Stimulated activated CD4-positive, alpha-beta T cell treated with anti-CD3 and anti-CD28 coated beads, Interleukin-2, amount 100 ng/mL, for 48 hours (primary cell): ENCODE measurements around the gene CIAO2A.
"Not testable (repeated sequence)": the region's sequence is repeated elsewhere in the genome, so short reads cannot be mapped to it uniquely, and the experiment has no call there.

Experiments
- DNase-seq, 2 donors: peaks; one replicate each; pipeline ENCODE4 v3.0.0-alpha.2; 2020

CIAO2A gene

GRCh38 chr15:64111679-64112050, 18.0 kb upstream of the CIAO2A start:
- no peak for DNase-seq

DNA sequence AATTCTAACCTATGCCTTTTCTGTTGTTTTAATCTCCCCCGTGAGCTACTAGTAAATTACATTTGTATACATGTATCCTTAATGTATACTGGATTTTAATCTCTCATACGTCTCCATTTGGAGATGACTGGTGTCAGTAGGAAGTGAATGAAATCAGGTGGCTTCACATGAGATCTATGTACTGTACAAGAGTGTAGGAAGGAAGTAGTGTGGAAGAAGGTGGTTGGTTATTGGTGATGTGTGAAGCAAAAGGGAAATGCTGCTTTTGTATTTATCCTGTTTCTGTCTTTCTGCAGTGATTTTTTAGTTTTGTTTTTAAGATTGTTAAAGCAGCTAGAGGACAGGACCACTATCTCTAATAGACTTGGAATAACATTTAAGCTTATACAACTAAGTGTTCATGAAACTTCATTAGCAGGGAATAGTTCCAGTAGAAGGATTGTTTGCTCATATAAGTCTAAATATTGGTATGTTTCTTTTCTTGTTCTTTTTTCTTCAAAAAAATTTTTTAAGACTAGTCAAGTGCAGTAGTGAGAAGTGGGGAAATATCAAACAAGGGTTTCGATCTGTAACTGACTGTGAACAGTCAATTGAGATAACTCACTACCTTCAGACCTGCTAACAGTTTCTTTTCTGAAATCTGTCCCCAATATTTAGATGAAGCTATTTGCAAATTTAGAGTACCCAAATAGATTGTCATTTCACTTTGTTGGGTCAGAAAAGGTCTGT, 17.5 kb upstream of the CIAO2A start:
- DNase-seq = no peak

DNA sequence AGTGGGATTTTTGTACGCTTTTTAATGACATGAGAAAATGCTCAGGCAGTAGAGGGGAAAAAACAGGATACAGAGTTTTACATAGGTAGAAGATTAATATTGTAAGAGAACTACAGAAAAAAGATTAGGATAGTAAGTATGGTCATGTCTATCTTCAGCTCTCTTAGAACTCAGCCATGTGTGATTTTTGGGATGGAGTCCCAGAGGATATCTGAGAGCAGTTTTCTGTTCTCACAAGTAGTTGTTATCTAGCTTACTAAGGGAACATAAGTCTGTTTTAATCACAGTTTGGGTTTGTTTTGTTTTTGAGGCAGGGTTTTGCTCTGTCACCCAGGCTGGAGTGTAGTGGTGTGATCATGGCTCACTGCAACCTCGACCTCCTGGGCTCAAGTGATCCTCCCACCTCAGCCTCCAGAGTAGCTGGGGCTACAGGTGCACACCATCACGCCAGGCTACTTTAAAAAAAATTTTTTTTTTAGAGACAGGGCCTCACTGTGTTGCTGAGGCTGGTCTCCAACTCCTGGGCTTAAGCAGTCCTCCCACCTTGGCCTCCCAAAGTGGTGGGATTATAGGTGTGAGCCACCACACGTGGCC, 16.6 kb upstream of the CIAO2A start:
- DNase-seq = not testable (repeated sequence)

- no peak for DNase-seq
Observed at GRCh38 chr15:64107337-64107736, 13.7 kb upstream of the CIAO2A start.

DNA sequence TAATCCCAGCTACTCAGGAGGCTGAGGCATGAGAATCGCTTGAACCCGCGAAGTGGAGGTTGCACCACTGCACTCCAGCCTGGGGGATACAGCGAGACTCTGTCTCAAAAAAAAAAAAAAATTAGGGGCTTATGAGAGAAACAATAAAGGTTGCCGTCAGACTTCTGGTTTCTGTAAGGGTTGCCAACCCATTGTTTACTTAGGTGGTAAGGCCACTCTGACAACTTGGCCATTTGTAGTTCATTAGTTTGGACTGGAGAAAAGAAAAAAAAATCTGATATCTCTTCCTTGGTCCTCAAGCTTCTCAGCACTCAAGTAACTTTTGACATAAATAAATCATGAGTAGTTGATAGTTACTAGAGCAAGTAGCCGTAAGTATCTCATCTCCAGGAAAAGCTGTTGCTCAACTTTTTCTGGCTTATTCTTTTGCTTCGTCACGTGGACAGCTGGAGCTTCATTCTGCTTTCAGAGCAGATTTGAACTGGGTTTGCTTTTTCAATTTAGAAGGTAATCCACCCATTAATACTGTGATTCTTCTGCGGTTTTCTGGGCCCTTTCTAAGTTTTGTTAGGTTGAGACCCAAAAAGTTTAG, 11.6 kb upstream of the CIAO2A start:
- no peak for DNase-seq

DNA sequence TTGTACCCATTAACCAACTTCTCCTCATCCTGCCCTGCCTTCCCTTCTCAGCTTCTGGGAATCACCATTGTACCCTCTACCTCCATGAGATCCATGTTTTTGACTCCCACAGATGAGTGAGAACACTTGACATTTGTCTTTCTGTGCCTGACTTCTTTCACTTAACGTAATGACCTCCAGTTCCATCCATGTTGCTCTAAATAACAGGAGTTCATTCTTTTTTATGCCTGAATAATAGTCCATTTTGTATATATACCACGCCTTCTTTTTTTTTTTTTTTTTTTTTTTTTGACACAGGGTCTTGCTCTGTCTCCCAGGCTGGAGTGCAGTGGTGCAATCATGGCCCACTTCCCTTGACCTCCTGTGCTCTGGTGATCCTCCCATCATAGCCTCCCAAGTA, 8.9 kb upstream of the CIAO2A start:
- DNase-seq = no peak

DNA sequence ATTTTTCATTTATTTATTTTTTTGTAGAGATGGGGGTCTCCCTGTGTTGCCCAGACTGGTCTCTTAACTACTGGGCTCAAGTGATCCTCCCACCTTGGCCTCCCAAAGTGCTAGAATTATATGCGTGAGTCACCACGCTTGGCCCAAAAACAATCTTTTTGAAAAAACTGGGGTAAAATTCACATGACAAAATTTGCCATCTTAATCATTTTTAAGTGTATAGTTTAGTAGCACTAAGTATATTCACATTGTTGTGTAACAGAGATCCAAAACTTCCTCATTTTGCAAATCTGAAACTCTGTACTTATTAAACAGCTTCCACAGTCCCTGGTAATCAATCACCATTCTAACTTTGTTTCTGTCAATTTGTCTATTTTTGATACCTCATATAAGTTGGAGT, 7.3 kb upstream of the CIAO2A start:
- no peak for DNase-seq

- no peak for DNase-seq
Observed at GRCh38 chr15:64099379-64099778, 5.7 kb upstream of the CIAO2A start.

DNA sequence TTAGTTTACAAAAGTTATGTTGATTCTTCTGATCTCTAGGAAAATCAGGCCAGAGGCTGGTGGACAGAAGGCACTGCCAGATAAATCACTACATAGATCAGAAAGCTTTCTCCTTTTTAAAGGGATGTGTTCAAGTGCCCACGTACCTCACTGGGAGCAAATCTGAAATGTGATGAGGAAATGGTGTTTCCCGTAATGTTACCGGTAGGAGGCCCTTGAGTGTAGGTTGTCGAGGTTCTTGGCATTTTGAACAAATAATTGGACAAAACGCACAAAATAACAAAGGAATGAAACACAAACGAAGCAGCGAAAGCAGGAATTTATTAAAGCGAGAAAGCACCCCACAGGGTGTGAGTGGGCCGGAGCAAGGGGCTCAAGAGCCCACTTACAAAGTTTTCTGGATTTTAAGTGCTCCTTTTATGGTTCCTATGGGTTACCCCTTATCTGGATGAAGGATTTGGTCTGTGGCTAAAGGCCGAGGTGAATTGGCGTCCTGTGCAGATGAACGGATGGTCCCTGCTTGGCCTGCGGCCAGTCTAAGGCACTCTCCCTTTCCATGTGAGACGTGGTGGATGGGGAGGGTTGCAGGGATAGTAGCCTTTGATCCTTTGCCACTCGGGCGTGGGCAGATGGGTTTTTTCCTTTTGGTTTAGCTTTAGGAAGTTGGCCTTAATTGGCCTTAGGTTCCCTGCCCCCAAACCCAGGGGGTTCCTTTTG, 3.2 kb upstream of the CIAO2A start:
- no peak for DNase-seq

DNA sequence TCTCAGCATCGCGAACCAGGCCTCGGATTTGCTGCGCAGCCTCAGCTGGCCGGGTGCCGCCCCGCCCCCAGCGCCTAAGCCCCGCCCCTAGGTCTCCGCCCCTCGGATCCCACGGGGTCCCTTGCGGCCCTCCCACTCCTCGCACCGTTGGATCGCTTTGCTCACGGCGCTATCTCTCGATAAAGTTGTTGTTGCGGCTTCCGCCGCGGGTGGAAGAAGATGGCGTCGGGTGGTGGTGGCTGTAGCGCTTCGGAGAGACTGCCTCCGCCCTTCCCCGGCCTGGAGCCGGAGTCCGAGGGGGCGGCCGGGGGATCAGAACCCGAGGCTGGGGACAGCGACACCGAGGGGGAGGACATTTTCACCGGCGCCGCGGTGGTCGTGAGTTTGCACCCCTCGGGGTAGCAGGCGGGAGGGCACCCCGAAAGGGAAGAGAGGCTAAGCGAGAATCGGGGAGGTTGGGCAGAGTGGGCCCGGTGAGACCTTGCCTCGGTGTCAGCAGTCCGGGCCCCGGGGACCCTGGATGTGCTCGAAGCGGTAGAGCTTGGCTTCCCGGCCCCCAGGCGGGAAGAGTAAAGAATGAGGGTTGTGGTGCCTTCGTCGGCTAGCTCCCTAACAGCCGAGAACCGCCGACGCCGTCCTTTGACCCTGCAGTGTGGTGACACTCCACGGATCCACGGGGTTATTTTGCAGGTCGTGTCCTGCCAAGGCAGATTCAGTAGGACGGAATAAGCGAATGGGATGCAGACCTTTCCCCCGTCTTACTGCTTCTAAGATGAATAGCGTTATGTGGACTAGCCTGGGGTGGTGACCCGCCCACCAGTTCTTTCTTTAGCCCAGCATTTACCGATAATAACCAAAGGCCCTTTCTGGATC, 2.4 kb upstream of the CIAO2A start, which contains the start of gene SNX1:
TSS of gene SNX1 (plus strand) at position 188 of the 873 bp plus-strand sequence. CDS start at position 220, 32 bp downstream.
- peak; percentile 91 to 96 for DNase-seq

DNA sequence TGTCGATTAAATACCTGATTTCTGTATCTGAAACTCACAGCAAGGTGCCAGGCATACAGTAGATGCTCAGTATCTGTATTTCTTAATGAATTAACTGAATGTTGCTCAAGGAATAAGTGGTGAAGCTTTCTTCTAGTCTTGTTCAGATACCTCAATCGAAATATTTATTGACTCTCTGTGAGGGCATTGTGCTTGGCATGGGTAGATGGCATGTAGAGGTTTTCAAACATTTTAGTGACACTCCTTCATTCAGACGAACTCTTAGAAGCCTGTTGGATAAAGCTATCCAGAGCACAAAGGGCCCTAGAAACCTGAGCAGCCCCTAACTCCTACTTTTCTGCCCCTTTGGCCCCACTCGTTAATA, 1.8 kb upstream of the CIAO2A start:
- no peak for DNase-seq

GRCh38 chr15:64092864-64093626, 593 bp downstream of the CIAO2A start:
- peak; percentile 20 to 36 for DNase-seq

GRCh38 chr15:64092075-64092820, 1.4 kb downstream of the CIAO2A start:
- DNase-seq = no peak

GRCh38 chr15:64090527-64090926, 3.1 kb downstream of the CIAO2A start:
- no peak for DNase-seq

GRCh38 chr15:64089543-64090280, 3.9 kb downstream of the CIAO2A start:
- DNase-seq = no peak

GRCh38 chr15:64082757-64083156, 10.9 kb downstream of the CIAO2A start:
- DNase-seq = no peak

DNA sequence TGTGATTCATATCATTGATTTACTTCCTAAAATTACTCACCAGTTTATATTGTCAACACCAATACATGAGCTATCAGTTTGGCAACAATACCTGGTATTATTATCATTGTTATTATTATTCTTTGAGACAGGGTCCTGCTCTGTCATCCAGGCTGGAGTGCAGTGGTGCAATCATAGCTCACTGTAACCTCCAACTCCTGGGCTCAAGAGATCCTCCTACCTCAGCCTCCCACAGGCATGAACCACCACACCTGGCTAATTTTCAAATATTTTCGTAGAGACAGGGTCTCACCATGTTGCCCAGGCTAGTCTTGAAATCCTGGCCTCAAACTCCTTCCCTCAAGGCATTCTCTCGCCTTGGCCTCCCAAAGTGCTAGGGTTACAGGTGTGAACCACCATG, 20.1 kb downstream of the CIAO2A start:
- DNase-seq = not testable (repeated sequence)

DNA sequence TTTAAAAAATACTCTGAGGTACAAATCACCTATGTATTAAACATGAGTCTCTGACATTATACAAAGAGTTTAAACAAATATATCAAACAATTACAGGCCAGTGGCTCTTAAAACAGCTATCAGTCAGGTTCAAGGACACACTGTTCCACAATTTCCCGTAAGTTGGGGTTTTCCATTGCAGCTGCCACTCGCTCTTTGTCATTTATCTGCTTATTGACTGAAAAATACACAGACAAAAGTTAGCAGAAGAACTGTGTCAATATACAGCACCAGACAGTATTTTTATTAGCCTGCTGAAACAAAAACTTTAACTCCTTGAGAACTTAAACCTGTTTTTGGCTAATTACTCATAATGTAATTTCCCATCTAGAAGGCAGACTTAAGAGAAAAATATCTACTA, 20.8 kb downstream of the CIAO2A start:
- DNase-seq = no peak

DNA sequence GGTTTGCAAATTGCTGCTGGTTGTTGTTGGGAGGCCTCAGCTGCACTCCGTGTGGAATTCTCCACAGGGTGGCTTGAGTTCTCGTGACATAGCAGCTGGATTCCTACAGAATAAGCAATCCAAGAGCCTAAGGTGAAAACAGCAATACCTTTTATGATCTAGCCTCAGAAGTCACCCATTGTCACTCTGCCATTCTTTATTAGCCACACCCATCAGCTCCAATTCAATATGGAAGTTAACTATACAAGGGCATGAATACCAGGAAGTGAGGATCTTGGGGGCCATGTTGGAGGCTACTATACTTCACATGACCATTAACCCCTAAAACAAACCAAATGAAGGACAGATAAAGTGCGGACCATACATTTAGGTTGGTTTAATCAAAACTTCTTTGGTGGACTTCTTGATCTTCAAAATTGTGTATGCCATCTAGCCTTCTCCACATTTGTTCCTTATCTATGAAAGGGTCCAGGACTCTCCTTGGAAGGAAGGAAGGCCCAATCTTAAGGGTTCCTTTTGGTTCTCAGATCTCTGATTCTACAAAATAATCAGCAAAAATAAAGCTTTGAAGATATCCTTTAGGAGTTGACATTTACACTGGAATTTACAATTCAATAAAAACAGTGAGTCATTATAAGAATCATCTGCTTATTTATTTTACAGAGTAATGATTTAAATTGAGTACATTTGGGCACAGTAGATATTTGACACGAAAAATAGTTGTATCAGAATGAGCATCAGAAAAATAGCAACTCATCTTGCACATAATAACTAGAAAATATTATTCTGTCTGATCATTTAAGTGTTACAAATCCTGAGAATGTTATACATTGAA, 21.5 kb downstream of the CIAO2A start:
- DNase-seq = no peak
